ENCODE data around the gene MCF2L2. TPM values are rescaled to one million over a fixed set of nuclear protein-coding genes. Genes with fewer than 3 reads are reported as not detected.
"Not testable (repeated sequence)": the region's sequence is repeated elsewhere in the genome, so short reads cannot be mapped to it uniquely, and the experiment has no call there.

MCF2L2 gene
- total RNA-seq, 1 experiment from 2014 or later: 3.4 TPM

DNA sequence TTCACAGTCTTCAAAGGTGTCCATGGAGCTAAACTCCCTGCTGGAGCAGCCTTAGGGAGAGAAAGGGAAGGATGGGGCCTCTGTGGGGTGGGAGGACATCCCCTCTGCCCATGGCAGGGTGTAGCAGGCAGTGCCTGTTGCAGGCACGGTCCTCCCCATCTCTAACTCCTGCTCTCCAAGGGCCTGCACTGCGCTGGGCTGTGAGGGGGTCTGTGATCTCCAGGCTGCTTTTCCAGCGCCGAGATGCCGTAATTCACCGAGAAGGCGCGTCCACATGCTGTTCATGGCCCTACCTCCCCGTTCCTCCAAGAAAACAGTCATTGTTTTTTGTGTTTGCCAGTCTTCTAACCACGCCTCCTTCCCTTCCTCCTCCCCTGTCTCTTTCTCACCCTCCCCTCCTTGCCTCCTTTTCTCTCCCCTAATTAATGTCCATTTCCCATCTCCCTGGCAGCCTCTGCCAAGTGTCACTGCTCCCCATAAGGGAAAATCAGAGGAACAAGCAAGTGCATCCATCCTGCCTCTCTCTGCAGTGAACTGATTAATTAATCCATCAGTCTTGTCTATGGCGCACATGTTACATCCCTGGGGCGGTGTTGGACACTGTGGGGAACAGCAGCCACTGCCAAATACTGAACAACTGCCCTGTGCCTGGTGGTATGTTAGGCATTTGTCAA lies 248.2 kb downstream of the MCF2L2 start:
- no peaks in the 10 kb centered on the region for H3K9me3 Mint-ChIP-seq (ENCODE audit: unreplicated experiment)
- peaks cover 5% of the 10 kb centered on the region for H3K4me1 Mint-ChIP-seq (ENCODE audit: insufficient read depth, unreplicated experiment)
- no peak overlapping the region for H3K27ac Mint-ChIP-seq (ENCODE audit: low read depth, unreplicated experiment)
- CTCF ChIA-PET: interaction anchor here (0.5 to 10.3 kb wide), 3 partner anchors 13 to 586 kb away, joined by 3 to 383 read pairs (median 5); no protein-coding TSS in a partner anchor
- no TSS peak for BruUV-seq (replicated peaks)
- peaks cover 37% of the 10 kb centered on the region for H3K27me3 Mint-ChIP-seq (ENCODE audit: insufficient read depth, unreplicated experiment)
- H3K36me3 Mint-ChIP-seq (ENCODE audit: insufficient read depth, unreplicated experiment): no peaks in the 10 kb centered on the region
- intact Hi-C loops (cut with micrococcal nuclease): loop anchor here (5.0 to 10.0 kb wide), 3 partner anchors 105 to 705 kb away; partner anchors contain the start of gene PARL
- H3K4me3 Mint-ChIP-seq (ENCODE audit: unreplicated experiment): peak overlapping the region; percentile 22
- TF ChIP-seq, protein P1, sequence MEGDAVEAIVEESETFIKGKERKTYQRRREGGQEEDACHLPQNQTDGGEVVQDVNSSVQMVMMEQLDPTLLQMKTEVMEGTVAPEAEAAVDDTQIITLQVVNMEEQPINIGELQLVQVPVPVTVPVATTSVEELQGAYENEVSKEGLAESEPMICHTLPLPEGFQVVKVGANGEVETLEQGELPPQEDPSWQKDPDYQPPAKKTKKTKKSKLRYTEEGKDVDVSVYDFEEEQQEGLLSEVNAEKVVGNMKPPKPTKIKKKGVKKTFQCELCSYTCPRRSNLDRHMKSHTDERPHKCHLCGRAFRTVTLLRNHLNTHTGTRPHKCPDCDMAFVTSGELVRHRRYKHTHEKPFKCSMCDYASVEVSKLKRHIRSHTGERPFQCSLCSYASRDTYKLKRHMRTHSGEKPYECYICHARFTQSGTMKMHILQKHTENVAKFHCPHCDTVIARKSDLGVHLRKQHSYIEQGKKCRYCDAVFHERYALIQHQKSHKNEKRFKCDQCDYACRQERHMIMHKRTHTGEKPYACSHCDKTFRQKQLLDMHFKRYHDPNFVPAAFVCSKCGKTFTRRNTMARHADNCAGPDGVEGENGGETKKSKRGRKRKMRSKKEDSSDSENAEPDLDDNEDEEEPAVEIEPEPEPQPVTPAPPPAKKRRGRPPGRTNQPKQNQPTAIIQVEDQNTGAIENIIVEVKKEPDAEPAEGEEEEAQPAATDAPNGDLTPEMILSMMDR (IDR thresholded peaks at IDR 0.05; ENCODE audit: unreplicated experiment): no peak
- DNase-seq (ENCODE audit: unreplicated experiment): no peak
- POLR2A ChIA-PET: interaction anchor here (2.7 kb wide), 1 partner anchor 202 kb away, joined by 10 read pairs; no protein-coding TSS in a partner anchor

DNA sequence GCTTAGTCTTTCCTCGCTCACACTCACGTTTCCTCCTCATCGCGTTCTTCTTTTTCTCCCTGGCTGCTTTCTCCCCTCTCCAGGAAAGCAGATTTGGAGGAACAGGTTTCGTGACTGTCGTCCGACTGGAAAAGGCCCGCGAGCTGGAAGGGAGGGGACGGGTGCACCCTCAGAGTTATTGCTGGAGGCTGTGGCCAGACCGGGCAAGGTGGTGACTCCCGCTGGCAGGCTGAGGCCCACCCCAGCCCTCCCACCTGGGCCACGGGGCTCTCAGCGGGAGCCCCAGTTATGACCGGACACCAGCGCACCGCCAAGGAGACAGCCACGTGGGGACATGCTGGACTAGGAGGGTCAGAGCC lies 248.9 kb downstream of the MCF2L2 start:
- intact Hi-C loops (cut with micrococcal nuclease); H3K36me3 Mint-ChIP-seq (ENCODE audit: insufficient read depth, unreplicated experiment); H3K27ac Mint-ChIP-seq (ENCODE audit: low read depth, unreplicated experiment); DNase-seq (ENCODE audit: unreplicated experiment); H3K9me3 Mint-ChIP-seq (ENCODE audit: unreplicated experiment); BruUV-seq (replicated peaks); H3K4me1 Mint-ChIP-seq (ENCODE audit: insufficient read depth, unreplicated experiment): not testable (repeated sequence)
- peak overlapping the region; percentile 23 for H3K4me3 Mint-ChIP-seq (ENCODE audit: unreplicated experiment)
- POLR2A ChIA-PET: interaction anchor here (1.0 to 2.7 kb wide), 2 partner anchors 203 to 205 kb away, joined by 3 to 10 read pairs; no protein-coding TSS in a partner anchor
- CTCF ChIA-PET: interaction anchor here (0.5 to 10.3 kb wide), 3 partner anchors 14 to 586 kb away, joined by 3 to 383 read pairs (median 5); no protein-coding TSS in a partner anchor
- peaks cover 43% of the 10 kb centered on the region for H3K27me3 Mint-ChIP-seq (ENCODE audit: insufficient read depth, unreplicated experiment)

DNA sequence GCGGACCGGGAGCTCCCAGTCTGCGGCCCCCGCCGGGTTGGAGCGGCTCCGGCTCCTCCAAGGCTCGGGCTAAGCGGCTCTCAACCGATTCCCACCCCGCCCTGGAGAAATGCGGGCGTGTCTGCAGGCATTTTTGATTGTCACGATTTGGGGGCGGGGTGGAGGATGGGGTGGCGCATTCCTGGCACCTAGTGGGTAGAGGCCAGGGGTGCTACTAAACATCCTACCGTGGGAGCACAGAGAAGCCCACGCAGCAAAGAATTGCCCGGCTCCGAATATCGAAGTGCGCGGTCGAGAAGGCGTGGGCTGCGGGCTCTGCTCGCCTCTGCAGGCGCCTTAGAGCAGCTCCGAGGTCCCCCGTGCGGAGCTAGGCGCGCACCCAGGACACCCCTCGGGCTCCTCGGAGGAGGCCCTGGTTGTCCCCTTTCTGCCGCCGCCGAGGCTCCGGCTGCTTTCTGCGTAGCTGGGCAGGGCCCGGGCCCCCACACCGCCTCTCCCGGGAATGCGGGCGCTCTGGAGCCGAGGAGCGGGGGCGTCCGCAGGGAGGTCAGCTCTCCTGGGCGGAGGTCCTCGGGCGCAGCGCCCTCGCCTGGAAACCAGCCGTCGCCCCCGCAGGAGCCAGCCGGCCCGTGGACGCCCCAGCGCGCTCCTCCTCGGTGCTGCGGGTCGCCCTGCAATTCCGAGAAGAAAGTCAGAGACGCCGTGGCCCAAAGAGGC lies 249.4 kb downstream of the MCF2L2 start:
- H3K4me1 Mint-ChIP-seq (ENCODE audit: insufficient read depth, unreplicated experiment): peaks cover 5% of the 10 kb centered on the region
- POLR2A ChIA-PET: interaction anchor here (0.9 to 2.7 kb wide), 5 partner anchors 65 to 249 kb away, joined by 3 to 10 read pairs (median 4); partner anchors contain the start of gene MCF2L2
- H3K36me3 Mint-ChIP-seq (ENCODE audit: insufficient read depth, unreplicated experiment): no peaks in the 10 kb centered on the region
- no peaks in the 10 kb centered on the region for H3K9me3 Mint-ChIP-seq (ENCODE audit: unreplicated experiment)
- DNase-seq (ENCODE audit: unreplicated experiment): peak; percentile 61
- TF ChIP-seq, protein P1 (IDR thresholded peaks at IDR 0.05; ENCODE audit: unreplicated experiment): no peak
- intact Hi-C loops (cut with micrococcal nuclease): no loop called here
- CTCF ChIA-PET: interaction anchor here (1.0 to 10.3 kb wide), 3 partner anchors 15 to 203 kb away, joined by 3 to 383 read pairs (median 5); no protein-coding TSS in a partner anchor
- BruUV-seq (replicated peaks): no TSS peak
- peaks cover 43% of the 10 kb centered on the region for H3K27me3 Mint-ChIP-seq (ENCODE audit: insufficient read depth, unreplicated experiment)
- no peak overlapping the region for H3K27ac Mint-ChIP-seq (ENCODE audit: low read depth, unreplicated experiment)
- H3K4me3 Mint-ChIP-seq (ENCODE audit: unreplicated experiment): peak overlapping the region; percentile 71

DNA sequence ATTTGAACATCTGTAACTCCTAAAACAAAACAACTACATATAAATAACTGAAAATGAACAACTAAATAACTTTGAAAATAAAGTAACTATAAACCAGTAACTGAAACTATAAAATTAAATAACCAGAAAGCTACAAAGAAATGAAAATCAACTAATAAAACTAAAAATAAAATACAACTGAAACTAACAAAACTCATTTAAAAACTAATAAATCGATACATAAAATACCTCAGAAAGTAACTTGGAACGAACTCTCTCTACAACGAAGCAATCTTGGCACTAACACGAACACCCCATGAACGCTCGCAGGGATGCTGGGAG lies 249.9 kb downstream of the MCF2L2 start:
- H3K4me3 Mint-ChIP-seq (ENCODE audit: unreplicated experiment): peak overlapping the region; percentile 71
- intact Hi-C loops (cut with micrococcal nuclease): no loop called here
- POLR2A ChIA-PET: interaction anchor here (0.9 to 2.7 kb wide), 5 partner anchors 65 to 250 kb away, joined by 3 to 10 read pairs (median 4); partner anchors contain the start of gene MCF2L2
- H3K36me3 Mint-ChIP-seq (ENCODE audit: insufficient read depth, unreplicated experiment): no peaks in the 10 kb centered on the region
- DNase-seq (ENCODE audit: unreplicated experiment): no peak
- H3K9me3 Mint-ChIP-seq (ENCODE audit: unreplicated experiment): no peaks in the 10 kb centered on the region
- H3K4me1 Mint-ChIP-seq (ENCODE audit: insufficient read depth, unreplicated experiment): peaks cover 5% of the 10 kb centered on the region
- no TSS peak for BruUV-seq (replicated peaks)
- CTCF ChIA-PET: interaction anchor here (1.1 to 10.3 kb wide), 2 partner anchors 56 to 204 kb away, joined by 5 to 383 read pairs; no protein-coding TSS in a partner anchor
- peaks cover 43% of the 10 kb centered on the region for H3K27me3 Mint-ChIP-seq (ENCODE audit: insufficient read depth, unreplicated experiment)
- TF ChIP-seq, protein P1 (IDR thresholded peaks at IDR 0.05; ENCODE audit: unreplicated experiment): no peak
- no peak overlapping the region for H3K27ac Mint-ChIP-seq (ENCODE audit: low read depth, unreplicated experiment)
